Measurements from ENCODE around the gene ZNF580. TPM values are rescaled to one million over a fixed set of nuclear protein-coding genes. Genes with fewer than 3 reads are reported as not detected.

The ZNF580 gene
- polyA plus RNA-seq, 1 donor = 39.9 TPM

- no peak for DNase-seq
These were observed 19.1 kb upstream of the ZNF580 start for GRCh38 chr19:55621673-55622231.

DNA sequence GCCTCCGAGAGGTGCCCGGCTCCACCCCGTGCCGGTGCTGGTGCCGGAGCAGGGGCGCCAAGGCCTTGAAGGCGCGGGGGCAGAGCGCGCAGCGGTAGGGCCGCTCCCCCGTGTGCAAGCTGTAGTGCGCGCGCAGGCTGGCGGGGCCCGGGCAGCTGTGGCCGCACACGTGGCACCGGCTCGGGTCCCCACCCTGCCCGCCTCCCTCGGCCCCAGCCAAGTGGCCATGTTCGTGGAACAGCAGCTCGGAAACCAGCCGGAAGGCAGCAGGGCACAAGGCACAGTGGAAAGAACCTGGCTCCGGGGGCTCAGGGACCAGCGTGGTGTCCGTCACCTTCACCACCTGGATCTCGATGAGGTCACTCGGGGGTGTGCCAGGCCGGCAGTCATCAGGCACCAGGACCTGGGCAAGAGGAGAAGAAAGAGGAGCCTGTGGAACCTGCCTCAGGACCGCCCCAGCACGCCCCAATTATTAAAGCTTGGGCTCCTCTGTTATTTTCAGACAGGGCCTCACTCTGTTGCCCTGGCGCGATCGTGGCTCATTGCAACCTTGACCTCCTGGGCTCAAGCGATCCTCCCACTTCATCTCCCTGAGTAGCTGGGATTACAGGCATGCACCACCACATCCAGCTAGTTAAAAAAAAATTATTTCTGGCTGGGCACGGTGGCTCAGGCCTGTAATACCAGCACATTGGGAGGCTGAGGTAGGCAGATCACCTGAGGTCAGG lies 18.4 kb upstream of the ZNF580 start:
- DNase-seq = no peak

DNA sequence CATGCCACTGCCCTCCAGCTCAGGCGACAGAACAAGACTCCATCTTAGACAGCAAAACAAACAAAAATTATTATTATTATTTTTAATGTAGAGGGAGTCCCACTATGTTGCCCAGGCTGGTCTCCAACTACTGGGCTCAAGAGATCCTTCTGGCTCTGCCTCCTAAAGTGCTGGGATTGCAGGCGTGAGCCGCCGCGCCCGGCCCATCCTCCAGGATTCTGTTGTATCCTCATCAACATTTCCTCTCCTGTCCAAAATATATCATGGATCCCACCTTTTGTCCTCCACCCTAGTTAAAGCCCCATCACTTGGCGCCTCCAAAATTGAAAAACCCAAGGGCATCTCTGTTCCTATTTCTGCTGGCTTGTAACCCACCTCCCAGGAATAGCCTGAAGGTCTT lies 17.7 kb upstream of the ZNF580 start:
- DNase-seq = no peak

GRCh38 chr19:55623561-55623960 lies 17.2 kb upstream of the ZNF580 start:
- no peak for DNase-seq

DNA sequence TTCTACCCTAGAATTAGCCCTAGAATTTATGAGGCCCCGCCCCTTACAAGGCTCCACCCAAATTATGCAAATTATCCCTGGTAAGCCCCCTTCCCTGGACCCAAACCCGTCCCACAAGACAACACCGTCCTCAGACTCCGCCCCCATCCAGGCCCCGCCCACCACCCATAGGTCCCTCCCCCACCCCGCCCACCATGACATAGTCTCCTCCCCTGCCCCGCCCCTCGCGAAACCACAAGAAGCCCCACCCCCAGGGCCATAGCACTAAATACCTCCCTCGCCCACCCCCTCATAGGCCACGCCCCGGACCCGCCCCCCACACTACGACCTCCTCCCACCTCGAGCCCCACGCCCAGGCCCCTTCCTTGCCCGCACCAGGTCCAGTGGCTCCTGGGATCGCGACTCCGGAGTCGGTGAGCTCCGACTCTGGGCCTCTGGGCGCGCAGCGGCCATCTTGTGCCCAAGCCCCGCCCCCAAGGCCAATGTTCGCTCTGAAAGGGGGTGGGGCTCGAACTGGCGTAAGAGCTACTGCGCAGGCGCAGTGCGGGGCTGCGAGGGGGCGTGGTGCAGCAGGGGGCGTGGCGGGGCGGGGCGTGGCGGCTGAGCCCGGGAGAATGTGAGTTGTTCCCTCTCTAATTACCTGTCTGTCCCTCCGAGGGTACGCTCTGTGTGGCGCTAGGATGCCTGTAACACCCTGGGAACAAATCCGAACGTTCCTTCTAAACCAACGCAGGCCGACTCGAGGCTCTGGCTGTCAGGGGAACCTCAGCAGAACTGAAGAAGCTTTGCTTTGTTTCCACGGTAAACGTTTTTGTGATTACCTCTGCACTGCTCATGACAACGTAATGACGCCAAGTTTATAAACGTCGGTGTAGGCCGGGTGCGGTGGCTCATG lies 16.4 kb upstream of the ZNF580 start, which contains the start of gene ZNF784:
Gene ZNF784, minus strand, starts transcription at position 458 of the 895 bp plus-strand sequence. Its CDS starts 5 bp downstream, at position 453.
- peak; percentile 93 for DNase-seq

- no peak for DNase-seq
These were observed 15.8 kb upstream of the ZNF580 start for GRCh38 chr19:55625004-55625326.

DNA sequence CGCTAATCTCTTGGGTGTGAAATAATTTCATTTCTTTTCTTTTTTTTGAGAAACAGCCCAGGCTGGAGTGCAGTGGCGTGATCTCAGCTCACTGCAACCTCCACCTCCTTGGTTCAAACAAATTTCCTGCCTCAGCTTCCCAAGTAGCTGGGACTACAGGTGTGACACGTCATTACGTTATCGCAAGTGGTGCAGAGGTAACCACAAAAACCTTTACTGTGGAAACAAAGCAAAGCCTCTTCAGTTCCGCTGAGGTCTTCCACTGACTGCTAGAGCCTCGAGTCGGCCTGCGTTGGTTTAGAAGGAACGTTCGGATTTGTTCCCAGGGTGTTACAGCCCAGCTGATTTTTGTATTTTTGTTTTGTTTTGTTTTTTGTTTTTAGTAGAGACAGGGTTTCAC lies 14.5 kb upstream of the ZNF580 start:
- DNase-seq = no peak

DNA sequence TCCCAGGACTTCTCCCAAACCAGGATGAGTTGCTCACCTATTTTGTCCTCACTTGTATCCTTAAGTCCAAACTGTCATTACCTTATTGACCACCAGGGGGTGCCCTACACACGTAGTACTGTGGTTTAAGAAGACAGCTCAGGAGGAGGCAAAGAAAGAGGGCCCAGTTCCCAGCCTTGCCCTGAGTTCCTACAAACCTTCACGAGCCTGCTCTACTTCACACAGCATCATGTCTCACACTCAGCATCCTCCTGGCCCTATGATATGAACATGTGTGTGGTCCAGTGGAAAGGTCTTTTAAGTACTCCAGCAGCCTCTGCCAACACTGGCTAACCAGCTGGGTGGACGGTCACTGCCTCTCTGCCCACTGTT lies 8.4 kb upstream of the ZNF580 start:
- DNase-seq = peak; percentile 93

- no peak for DNase-seq
These were observed 6.9 kb upstream of the ZNF580 start for GRCh38 chr19:55633861-55634260.

GRCh38 chr19:55635334-55635717 lies 5.5 kb upstream of the ZNF580 start:
- DNase-seq = no peak

- no peak for DNase-seq
These were observed 4.9 kb upstream of the ZNF580 start for GRCh38 chr19:55635856-55636440.

DNA sequence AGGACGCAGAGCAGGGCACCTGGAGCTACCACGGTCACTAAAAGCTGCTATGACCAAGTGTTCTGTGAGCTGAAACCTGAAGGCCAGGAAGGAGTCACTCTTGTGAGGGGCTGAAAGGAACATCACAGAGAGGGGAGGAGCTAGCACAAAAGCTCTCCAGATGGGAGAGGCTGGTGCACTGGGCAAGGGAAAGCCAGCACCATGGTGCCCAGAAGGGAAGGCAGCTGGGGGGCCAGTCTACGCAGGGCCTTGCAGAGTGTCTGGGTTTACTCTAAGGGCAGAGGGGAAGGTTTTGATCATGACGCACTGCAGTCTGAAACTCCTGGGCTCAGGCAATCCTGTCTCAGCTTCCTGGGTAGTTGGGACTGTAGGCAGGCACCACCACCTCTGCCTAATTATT lies 4.1 kb upstream of the ZNF580 start:
- DNase-seq = no peak

- no peak for DNase-seq
These were observed 3.3 kb upstream of the ZNF580 start for GRCh38 chr19:55637534-55637933.

DNA sequence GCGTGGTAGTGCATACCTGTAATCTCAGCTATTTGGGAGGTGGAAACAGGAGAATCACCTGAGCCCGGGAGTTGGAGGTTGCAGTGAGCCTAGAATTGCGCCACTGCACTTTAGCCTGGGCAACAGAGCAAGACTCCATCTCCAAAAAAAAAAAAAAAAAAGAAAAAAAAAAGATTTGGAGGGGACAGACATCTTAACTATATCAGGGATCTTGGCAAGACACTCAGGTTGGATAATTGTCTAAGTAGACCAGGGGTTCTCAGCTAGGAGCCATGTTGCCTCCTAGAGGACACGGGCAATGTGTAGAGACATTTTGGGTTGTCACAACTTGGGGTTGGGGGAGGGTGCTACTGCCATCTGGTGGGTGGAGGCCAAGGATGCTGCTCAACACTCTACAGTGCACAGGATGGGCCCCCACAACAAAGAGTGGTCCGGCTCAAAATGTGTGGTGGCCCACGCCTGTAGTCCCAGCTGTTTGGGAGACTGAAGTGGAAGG lies 1.9 kb upstream of the ZNF580 start:
- DNase-seq = no peak

- DNase-seq = no peak
These were observed 692 bp upstream of the ZNF580 start for GRCh38 chr19:55640043-55640576.

DNA sequence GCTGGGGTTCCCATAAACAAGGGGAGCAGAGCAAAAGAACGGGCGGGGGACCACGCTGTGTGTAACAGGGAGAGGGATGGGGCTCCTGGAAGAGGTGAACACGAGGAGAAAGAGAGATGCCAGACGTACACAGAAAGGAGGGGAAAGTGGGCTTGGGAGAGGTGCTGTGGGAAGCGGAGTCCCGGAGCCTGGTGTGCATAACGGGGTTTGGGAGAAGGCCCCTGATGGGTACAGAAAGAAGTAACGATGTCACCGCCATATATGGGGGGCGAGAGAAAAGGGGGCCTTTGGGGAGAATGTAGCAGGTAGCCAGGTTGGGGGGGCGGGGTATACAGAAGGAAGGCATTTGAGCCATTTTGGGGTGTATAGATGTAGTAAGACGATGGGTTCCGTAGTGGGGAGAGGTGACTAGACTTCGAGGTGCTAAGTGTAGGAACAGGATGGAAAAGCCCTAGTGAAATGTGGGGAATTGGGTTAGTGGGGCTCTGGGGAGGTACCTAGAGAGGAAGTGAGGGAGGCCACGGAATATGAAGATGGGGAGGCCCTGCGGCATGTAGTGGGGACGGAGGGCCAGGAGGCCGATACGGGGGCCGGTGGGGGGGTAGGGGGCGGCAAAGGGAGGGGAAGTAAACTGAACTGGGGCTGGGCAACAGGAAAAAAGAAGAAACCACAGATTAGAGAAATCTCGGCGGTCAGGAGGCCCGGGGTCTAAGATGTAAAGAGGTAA lies 787 bp downstream of the ZNF580 start:
- no peak for DNase-seq

DNA sequence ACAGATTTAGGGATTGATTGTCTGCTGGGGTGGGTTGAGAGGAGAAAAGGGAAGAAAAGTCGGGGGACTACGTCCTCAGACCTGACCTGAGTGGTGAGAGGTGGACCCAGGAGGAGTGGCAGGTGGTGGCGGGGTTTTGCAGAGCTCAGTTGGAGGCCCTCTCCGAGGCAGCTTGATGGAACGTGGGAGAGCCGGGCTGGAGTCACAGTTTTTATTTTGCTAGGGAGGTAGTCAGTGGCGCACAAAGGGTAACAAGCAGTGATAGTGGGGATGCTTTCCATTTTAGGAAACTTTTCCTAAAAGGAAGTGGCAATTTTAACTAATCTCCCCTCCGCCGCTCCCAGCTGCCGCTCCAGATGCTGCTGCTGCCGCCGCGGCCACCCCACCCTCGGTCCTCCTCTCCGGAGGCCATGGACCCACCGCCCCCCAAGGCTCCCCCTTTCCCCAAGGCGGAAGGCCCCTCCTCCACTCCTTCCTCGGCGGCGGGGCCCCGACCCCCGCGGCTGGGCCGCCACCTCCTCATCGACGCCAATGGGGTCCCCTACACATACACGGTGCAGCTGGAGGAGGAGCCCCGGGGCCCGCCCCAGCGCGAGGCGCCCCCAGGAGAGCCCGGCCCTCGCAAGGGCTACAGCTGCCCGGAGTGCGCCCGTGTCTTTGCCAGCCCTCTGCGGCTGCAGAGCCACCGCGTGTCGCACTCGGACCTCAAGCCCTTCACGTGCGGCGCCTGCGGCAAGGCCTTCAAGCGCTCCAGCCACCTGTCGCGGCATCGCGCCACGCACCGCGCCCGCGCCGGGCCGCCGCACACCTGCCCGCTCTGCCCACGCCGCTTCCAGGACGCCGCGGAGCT lies 1.6 kb downstream of the ZNF580 start:
- no peak for DNase-seq

DNA sequence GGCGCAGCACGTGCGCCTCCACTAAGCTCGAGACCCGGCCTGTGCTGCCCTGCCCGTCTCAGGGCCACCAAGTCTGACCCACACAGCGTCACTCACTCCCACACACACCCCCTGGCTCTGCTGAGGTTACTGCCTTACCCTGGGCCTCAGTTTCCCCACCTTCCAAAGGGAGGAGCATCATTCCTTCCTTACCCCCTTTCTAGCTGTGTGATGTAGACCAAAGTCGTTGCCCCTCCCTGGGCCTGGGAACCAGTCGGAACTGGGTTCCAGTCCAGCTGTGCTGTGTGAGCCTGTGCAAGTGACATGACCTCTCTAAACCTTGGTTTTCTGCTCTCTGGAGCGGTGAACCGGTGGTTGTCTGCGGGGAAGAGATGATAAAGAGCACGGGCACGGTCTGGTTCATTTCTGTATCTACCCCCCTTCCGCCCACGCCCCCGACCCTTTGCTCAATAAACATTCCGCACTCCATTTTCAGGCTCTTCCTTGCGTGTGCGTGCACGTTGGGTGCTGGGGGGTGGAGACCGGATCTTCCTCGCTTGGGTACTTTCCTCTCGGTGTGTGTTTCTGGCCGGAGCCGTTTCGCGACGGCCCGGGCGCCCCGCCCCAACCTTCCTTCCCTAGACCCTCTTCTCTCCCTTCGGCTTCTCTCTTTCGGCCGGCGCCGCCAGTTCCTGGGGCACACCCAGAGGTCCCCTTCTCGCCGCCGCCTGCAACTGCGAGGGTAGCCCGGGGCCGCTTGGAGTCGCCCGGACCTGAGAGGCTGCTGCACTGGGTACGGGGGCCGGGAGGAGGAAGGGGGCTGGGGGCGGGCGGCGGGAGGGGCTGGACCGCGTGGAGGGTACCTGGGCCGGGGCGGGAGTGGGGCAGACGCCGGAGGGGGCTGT lies 2.4 kb downstream of the ZNF580 start, which contains the start of gene ZNF581:
Gene ZNF581, plus strand, starts transcription at position 647 of the 884 bp plus-strand sequence. CDS start 923 bp downstream, outside the sequence.
- no peak for DNase-seq

DNA sequence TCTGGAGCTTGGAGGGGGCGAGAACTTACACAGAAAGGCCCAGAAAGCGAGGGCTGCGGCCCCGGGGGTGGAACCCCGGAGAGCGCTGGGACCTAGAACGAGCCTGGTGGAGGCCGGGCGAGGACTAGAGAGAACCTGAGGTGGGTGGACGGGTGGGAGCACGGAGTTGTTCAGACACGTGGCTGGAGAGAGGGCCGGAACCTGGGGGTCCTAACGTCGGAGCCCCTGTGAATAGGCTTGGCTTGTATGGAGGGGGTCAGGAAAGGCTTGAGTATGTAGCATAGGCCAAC lies 3.0 kb downstream of the ZNF580 start:
- DNase-seq = no peak
